GM19467 (cell line): ENCODE measurements around the gene RAI1.

ENCODE experiments used
- ATAC-seq: cut with Tn5 transposase; IDR thresholded peaks from one replicate; pipeline ENCODE4 v1.9.1; 2021; ENCODE audit warnings: mild to moderate bottlenecking, moderate library complexity; ENCODE audit not compliant: unreplicated experiment

Gene RAI1

GRCh38 chr17:17822616-17823015 is 141.4 kb downstream of the RAI1 start:
- no peak for ATAC-seq

DNA sequence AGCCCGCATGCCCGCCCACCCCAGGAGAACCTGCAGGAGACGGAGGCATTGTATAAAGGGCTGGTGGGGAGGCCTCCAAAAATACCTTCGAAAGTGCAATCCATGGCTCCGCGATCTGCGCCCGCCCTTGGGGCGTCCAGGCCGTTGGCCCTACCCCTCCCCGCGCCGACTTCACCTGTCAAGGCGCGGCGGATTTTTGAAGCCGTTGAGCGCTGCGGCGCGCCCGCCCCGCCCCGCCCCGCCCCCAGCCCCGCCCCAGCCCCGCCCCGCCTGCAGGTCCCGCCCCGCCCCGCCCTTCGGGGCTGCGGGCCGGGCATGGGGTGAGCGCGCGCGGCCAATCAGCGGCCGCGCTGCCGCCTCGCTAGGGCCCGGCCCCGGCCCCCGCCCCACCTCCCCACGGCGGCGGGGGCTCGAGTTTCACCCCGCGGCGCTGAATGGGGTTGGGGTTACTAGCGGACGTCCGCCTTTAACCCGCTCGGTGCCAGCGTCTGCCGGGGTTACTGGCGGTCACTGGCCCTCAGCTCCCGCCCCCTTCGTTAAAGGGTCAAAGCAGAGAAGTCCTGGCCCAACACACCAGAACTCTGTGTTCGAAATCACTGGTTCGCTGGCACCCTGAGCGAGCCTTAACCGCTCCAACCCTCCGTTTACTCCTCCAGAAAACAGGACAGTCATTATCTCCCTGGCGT is 142.3 kb downstream of the RAI1 start:
- ATAC-seq: peak; percentile 73

DNA sequence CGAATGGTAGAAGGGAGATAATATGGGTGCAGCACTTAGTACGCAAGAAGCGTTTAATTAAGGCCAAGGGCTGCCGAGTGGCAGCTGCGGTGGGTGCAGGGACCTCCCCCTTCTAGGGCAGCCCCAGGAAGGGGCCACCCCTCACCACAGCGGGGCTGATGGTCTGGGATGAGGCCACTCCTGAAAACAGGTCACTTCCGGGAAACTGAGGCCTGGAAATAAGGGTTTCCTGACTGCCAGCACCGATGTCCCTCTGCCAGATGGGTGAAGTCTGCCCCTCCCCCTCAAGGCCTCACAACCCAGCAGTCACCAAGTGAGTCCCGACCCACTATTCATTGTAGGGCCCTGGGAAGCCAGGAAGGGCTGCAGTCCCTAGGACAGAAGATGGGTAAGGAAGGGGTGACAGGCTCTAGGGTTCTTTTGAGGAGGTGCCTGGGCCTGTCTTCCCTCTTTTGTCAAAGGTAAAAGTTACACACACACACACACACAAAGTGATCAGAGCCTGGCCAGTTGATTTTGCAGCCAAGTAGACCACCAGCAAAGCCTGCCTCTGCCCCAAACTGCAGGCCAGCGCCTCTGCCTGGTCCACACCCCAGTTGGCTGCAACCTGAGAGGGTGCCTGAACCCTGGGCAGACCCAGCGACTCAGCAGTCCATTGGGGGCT is 143.0 kb downstream of the RAI1 start:
- ATAC-seq: peak; percentile 1

DNA sequence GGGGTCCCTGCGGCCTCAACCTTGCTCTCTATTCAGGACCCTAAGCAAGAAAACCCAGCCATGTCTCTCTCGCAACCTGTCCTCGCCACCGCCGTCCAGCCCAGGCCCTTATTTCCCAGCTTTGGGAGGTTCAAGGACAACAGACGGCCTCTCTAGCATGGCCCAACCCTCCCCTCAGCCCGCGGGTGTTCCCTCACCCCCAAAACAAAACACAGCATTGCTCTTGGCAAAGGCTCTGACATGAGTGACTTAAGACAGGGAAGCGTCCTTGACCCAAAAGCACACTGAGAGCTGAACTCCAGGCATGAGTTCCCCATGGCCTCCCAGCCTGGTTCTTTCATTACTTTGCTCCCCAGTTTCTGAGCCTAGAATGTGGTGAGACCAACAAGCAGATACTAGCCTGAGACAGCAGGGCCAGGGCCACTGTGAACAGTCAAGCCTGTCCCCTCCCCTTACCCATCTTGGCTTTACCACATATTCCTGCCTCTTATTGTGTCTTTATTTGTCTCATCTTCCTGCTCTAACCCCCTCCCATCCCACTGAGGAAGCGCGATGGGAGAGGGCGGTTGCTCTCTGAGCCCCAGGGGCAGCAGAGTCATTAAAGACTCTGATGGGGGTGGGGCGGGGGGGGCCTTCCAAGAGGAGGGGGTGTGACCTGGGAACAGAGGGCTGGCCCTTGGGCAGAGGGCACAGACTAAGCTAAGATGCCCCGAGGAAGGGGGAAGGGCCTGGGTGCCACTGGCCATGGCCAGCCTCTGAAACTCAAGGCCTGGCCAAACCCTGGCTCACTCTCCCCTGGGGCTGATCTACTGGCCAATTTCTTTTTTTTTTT is 143.7 kb downstream of the RAI1 start:
- no peak for ATAC-seq

DNA sequence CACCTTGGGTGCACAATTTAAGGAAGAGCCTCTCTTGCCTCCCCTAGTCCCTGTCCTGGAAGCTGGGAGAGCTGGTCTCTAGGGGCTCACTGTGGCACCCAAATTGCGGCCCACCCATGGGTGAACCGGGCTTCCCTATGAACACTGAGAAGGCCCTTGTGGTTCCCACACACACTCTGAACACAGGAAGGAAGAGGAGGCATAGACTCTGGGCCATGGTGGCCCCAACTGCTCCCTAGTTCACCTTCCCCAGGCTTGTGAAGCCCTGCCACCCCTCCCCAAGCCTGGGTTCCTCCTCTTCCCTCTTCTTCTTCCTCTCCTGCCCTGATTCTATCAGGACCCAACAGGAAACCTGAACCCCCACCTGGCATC is 145.1 kb downstream of the RAI1 start:
- ATAC-seq: no peak

- ATAC-seq: no peak
These were observed 145.9 kb downstream of the RAI1 start for GRCh38 chr17:17826942-17827785.

GRCh38 chr17:17827826-17828621 is 146.8 kb downstream of the RAI1 start:
- no peak for ATAC-seq

- no peak for ATAC-seq
These were observed 149.0 kb downstream of the RAI1 start for GRCh38 chr17:17830269-17830567.

- no peak for ATAC-seq
These were observed 149.5 kb downstream of the RAI1 start for GRCh38 chr17:17830740-17831207.

- no peak for ATAC-seq
These were observed 150.2 kb downstream of the RAI1 start for GRCh38 chr17:17831208-17832031.

DNA sequence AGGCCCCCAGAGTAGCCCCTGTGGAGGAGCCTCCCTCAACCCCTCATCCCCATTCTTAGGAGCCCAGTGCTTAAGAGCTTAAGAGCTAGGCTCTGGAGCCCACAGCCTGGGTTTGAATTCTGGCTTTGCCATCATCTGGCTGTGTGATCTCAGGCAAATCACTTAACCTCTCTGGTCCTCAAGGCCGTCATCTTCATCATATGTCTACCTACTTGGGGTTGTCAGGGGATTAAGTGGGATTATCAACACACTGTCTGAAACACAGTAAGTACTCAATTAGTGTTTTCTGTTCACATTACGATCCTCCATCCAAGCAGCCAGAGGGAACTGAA is 150.7 kb downstream of the RAI1 start:
- ATAC-seq: no peak

GRCh38 chr17:17833658-17834357 is 152.6 kb downstream of the RAI1 start:
- no peak for ATAC-seq

DNA sequence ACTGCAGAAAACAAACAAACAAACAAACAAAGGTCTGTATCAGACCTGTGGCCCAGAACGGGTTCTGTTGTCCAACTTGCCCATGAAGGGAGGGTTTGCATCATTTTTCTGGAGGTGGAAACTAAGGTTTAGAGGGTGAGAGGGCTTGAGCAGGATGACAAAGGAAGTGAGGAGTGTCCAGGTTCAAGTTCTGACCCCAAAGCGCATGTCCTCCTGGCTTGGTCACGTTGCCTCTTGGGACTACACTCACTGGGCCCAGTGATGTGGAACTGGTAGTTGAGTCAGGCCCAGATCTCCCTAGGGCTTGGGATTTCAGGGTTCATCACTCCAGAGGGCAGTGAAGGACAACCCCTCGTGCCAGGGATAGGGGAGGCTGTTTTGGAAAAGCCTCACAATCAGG is 153.7 kb downstream of the RAI1 start:
- ATAC-seq: no peak

- no peak for ATAC-seq
These were observed 154.4 kb downstream of the RAI1 start for GRCh38 chr17:17835415-17836249.

DNA sequence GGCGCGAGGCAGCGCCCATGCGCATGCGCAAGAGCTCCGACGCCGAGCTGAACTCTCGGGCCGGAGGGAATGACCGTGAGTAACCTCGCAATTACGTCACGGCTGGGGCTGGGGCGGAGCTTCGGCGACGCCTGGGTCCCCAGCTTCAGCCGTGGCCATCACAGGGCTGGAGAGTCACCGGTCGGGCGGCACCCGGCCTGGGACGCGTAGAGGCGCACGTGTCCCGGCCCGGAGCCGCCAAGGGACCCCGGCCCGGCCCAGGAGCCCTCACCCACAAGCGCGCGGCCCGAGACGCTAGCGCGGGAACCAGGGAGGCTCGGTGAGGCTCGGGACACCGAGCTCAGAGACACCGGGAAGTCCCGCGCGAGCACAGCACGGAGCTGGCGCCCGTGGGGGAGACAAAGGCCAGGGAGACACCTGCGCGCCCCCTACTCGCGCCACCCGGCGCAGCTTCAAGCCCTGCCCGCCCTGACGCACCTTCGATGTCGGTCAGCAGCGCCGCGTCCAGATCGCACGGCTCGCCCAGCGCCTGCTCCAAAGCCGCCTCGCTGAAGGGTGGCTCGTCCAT is 155.1 kb downstream of the RAI1 start:
- ATAC-seq: peak; percentile 60

DNA sequence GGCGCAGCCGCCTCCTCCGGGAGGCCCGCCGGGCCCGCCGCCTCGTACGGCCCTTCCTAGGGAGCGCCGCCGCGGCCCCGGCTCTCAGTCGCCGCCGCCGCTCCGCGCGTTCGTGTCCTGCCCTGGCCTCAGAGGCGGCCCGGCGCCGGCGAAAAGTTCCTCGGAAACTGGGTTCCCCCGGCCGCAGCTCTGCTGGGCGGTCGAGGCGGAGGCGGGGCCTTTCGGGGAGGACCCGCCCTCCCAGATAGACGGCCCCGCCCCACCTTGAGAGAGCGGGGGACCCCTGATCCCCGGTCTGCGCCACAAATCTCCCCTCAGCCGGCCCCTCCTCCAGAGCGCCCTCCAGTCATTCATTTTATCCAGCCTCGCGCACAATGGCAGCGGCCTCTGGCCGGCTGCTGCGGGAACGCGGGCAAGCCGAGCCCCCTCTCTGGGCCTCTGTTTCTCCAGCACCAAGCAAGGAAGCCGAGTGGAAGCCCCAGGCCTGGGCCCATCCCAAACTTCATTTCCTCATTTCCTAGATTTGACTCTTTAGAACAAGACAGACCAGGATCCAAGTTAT is 155.6 kb downstream of the RAI1 start, which contains the start of gene SREBF1:
Gene SREBF1, minus strand, starts transcription at position 169 of the 562 bp plus-strand sequence. CDS start 169 bp downstream, outside the sequence.
- ATAC-seq: no peak

- ATAC-seq: no peak
These were observed 156.1 kb downstream of the RAI1 start for GRCh38 chr17:17837380-17837821.
